Gastroesophageal sphincter (tissue), 3 donors: ENCODE data around the gene GFAP.

Source experiments
- CTCF ChIP-seq, 4 experiments: fragments of 200-600 bp in 2 of 4; fragments of 450-650 bp in 2 of 4; sonication (generic) in 1 of 4; IDR thresholded peaks; one replicate each; pipeline ENCODE4 v1.5.1; 2017 to 2019; ENCODE audit warnings: antibody characterized with exemption in 4 of 4, mild to moderate bottlenecking in 2 of 4, moderate library complexity in 2 of 4
- POLR2A ChIP-seq, 2 donors: fragments of 450-650 bp; IDR thresholded peaks; one replicate each; pipeline ENCODE4 v1.6.1; 2017; ENCODE audit warnings: antibody characterized with exemption in 2 of 2, mild to moderate bottlenecking in 2 of 2, moderate library complexity in 1 of 2

DNA sequence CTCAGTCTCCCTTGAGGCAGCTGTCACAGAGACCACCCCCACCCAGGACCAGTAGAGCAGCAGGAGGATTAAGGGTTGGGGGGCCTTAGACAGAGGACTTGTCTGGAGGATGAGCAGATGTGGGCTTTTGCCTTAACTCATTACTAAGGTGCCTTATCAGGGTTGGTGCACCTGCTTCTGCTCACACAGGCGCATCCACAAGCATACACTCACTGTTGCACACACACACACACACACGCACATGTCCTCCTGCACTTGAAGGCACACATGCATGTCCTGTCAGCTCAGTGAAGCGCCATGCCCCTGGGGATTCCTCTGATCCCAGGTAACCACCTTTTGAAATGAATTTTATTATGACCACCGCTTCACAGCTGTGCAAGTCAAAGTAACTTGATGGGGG lies 1.2 kb downstream of the GFAP start:
- TF ChIP-seq POLR2A (IDR thresholded peaks at IDR 0.05), result no peak
- no peak for TF ChIP-seq CTCF (IDR thresholded peaks at IDR 0.05)
